Hepatocyte (in vitro differentiated cells): ENCODE data around the gene SYNJ2. TPM values are rescaled to one million over a fixed set of nuclear protein-coding genes. Genes with fewer than 3 reads are reported as not detected.

Experiments
- DNase-seq: peaks from one replicate; pipeline ENCODE4 v3.0.0-alpha.2; 2016; ENCODE audit warnings: low spot score
- H2AFZ ChIP-seq: fragments of 200-600 bp; sonication (generic); 2 replicates; pipeline ENCODE4 v1.6.0; 2016; ENCODE audit warnings: antibody characterized with exemption, mild to moderate bottlenecking
- H3K27ac ChIP-seq: fragments of 200-600 bp; sonication (generic); 2 replicates; pipeline ENCODE4 v1.5.1; 2016; ENCODE audit warnings: mild to moderate bottlenecking
- H3K27me3 ChIP-seq: fragments of 200-600 bp; sonication (generic); 2 replicates; pipeline ENCODE4 v1.6.1; 2016
- H3K36me3 ChIP-seq: fragments of 200-600 bp; sonication (generic); replicated peaks from 2 replicates; pipeline ENCODE4 v1.5.1; 2016; ENCODE audit warnings: low read depth; ENCODE audit not compliant: insufficient read depth
- H3K4me1 ChIP-seq: fragments of 200-600 bp; sonication (generic); 2 replicates; pipeline ENCODE4 v1.5.1; 2016; ENCODE audit warnings: mild to moderate bottlenecking, moderate library complexity; ENCODE audit not compliant: insufficient read depth
- H3K4me2 ChIP-seq: fragments of 200-600 bp; sonication (generic); 2 replicates; pipeline ENCODE4 v1.6.0; 2016
- H3K4me3 ChIP-seq: fragments of 200-600 bp; sonication (generic); 2 replicates; pipeline ENCODE4 v1.5.1; 2016; ENCODE audit warnings: mild to moderate bottlenecking
- H3K79me2 ChIP-seq: fragments of 200-600 bp; sonication (generic); 2 replicates; pipeline ENCODE4 v1.6.0; 2017; ENCODE audit warnings: mild to moderate bottlenecking
- H3K9me2 ChIP-seq: fragments of 200-600 bp; sonication (generic); replicated peaks from 2 replicates; pipeline ENCODE4 v1.6.0; 2017; ENCODE audit warnings: mild to moderate bottlenecking; ENCODE audit not compliant: insufficient read depth
- H3K9me3 ChIP-seq: fragments of 200-600 bp; sonication (generic); 2 replicates; pipeline ENCODE4 v1.5.1; 2016; ENCODE audit warnings: low read depth, mild to moderate bottlenecking
- H4K20me1 ChIP-seq: fragments of 200-600 bp; sonication (generic); 2 replicates; pipeline ENCODE4 v1.6.0; 2016; ENCODE audit warnings: mild to moderate bottlenecking; ENCODE audit not compliant: insufficient read depth, poor library complexity, severe bottlenecking
- EZH2 ChIP-seq: fragments of 200-600 bp; sonication (generic); IDR thresholded peaks from 2 replicates; pipeline ENCODE4 v1.6.1; 2016; ENCODE audit warnings: antibody characterized with exemption, mild to moderate bottlenecking, borderline replicate concordance
- EZH2phosphoT487 ChIP-seq: fragments of 200-600 bp; sonication (generic); IDR thresholded peaks from one replicate; pipeline ENCODE4 v1.6.1; 2018; ENCODE audit warnings: antibody characterized with exemption, mild to moderate bottlenecking, low read depth, moderate library complexity; ENCODE audit not compliant: unreplicated experiment, severe bottlenecking
- WGBS: methylation state at CpG from one replicate; pipeline ENCODE4 v1.1.6; 2016; ENCODE audit warnings: low lambda C conversion rate; ENCODE audit errors: missing lambda C conversion rate; 5-methylcytosine and 5-hydroxymethylcytosine counted together
- polyA plus RNA-seq: library from polyadenylated mRNA; unstranded; fragments of >200 nt; fragmentation: Nextera tagmentation; extraction: Ambion mirVana; gene quantifications from 2 replicates; pipeline ENCODE4 v1.2.1, GENCODE V29; 2016
- total RNA-seq: library from RNA; depleted of rRNA; stranded (reverse); fragments of >200 nt; gene quantifications from 2 replicates; pipeline ENCODE4 v1.2.3, GENCODE V29; 2014
- TF ChIP-seq, protein P1 (sequence below): fragments of 200-600 bp; sonication (generic); IDR thresholded peaks from 2 replicates; pipeline ENCODE4 v1.5.1; 2016; ENCODE audit warnings: antibody characterized with exemption, mild to moderate bottlenecking; ENCODE audit not compliant: poor library complexity

The SYNJ2 gene
- total and polyA plus RNA-seq, 2 experiments from 2014 or later = 15.4 to 21.4 TPM

GRCh38 chr6:158110986-158111385 is 129.3 kb downstream of the SYNJ2 start:
- H3K4me3 ChIP-seq = no peak overlapping the region
- no peak overlapping the region for H3K4me2 ChIP-seq
- no peak overlapping the region for H3K27ac ChIP-seq
- no peaks in the 10 kb centered on the region for H3K36me3 ChIP-seq
- no peaks in the 10 kb centered on the region for H3K79me2 ChIP-seq
- H3K9me2 ChIP-seq = no peaks in the 10 kb centered on the region
- H3K9me3 ChIP-seq = no peaks in the 10 kb centered on the region
- 89% methylated on average over 5 of the region's 5 CpGs for WGBS
- H3K27me3 ChIP-seq = no peaks in the 10 kb centered on the region
- H2AFZ ChIP-seq = no peak overlapping the region
- no peak for DNase-seq
- no peaks in the 10 kb centered on the region for H3K4me1 ChIP-seq
- no peaks in the 10 kb centered on the region for H4K20me1 ChIP-seq
- TF ChIP-seq EZH2phosphoT487 (no peak), EZH2 (no peak)
- TF ChIP-seq, protein P1, sequence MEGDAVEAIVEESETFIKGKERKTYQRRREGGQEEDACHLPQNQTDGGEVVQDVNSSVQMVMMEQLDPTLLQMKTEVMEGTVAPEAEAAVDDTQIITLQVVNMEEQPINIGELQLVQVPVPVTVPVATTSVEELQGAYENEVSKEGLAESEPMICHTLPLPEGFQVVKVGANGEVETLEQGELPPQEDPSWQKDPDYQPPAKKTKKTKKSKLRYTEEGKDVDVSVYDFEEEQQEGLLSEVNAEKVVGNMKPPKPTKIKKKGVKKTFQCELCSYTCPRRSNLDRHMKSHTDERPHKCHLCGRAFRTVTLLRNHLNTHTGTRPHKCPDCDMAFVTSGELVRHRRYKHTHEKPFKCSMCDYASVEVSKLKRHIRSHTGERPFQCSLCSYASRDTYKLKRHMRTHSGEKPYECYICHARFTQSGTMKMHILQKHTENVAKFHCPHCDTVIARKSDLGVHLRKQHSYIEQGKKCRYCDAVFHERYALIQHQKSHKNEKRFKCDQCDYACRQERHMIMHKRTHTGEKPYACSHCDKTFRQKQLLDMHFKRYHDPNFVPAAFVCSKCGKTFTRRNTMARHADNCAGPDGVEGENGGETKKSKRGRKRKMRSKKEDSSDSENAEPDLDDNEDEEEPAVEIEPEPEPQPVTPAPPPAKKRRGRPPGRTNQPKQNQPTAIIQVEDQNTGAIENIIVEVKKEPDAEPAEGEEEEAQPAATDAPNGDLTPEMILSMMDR = no peak

GRCh38 chr6:158111987-158112386 is 130.3 kb downstream of the SYNJ2 start:
- H3K9me3 ChIP-seq = no peaks in the 10 kb centered on the region
- H4K20me1 ChIP-seq = no peaks in the 10 kb centered on the region
- H3K4me1 ChIP-seq = no peaks in the 10 kb centered on the region
- TF ChIP-seq, protein P1 = no peak
- no peak for TF ChIP-seq EZH2
- TF ChIP-seq EZH2phosphoT487 = no peak
- no peak overlapping the region for H3K4me3 ChIP-seq
- no peak overlapping the region for H3K27ac ChIP-seq
- no peaks in the 10 kb centered on the region for H3K9me2 ChIP-seq
- 97% methylated on average over 5 of the region's 5 CpGs for WGBS
- H3K36me3 ChIP-seq = no peaks in the 10 kb centered on the region
- H3K79me2 ChIP-seq = no peaks in the 10 kb centered on the region
- H3K4me2 ChIP-seq = no peak overlapping the region
- no peak overlapping the region for H2AFZ ChIP-seq
- no peaks in the 10 kb centered on the region for H3K27me3 ChIP-seq
- DNase-seq = no peak

- H2AFZ ChIP-seq = no peak overlapping the region
- no peak overlapping the region for H3K4me2 ChIP-seq
- H3K36me3 ChIP-seq = no peaks in the 10 kb centered on the region
- no peak overlapping the region for H3K4me3 ChIP-seq
- no peaks in the 10 kb centered on the region for H3K4me1 ChIP-seq
- H3K27me3 ChIP-seq = no peaks in the 10 kb centered on the region
- no peak for DNase-seq
- no peak overlapping the region for H3K27ac ChIP-seq
- H3K79me2 ChIP-seq = no peaks in the 10 kb centered on the region
- H3K9me2 ChIP-seq = no peaks in the 10 kb centered on the region
- no peaks in the 10 kb centered on the region for H3K9me3 ChIP-seq
- no peaks in the 10 kb centered on the region for H4K20me1 ChIP-seq
- TF ChIP-seq, protein P1 = no peak
- TF ChIP-seq EZH2 (no peak), EZH2phosphoT487 (no peak)
Measured at GRCh38 chr6:158113802-158114201, 132.1 kb downstream of the SYNJ2 start.

DNA sequence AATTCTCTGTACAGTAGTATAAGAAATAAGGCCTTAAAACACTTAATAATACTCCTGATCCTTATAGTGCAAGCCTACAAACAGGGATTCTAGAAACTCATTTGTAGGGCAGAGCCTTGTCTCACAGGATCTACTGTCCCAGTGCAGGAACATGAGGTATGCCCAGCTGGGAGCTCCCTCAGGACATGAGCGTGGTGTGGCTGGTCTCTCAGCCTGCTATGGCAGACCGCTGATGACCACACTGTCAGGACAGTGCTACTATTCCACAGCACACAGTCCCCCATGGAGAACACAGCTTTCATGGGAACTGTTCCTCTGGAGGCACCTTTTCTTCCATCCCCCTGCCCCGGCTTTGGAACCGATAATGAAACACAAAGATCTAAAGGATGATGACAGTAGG is 133.4 kb downstream of the SYNJ2 start:
- no peak overlapping the region for H3K4me2 ChIP-seq
- H3K27me3 ChIP-seq = no peaks in the 10 kb centered on the region
- H3K4me3 ChIP-seq = no peak overlapping the region
- no peaks in the 10 kb centered on the region for H3K79me2 ChIP-seq
- no peak overlapping the region for H3K27ac ChIP-seq
- no peaks in the 10 kb centered on the region for H3K36me3 ChIP-seq
- no peaks in the 10 kb centered on the region for H3K9me3 ChIP-seq
- WGBS = 93% methylated on average over 4 of the region's 4 CpGs
- no peaks in the 10 kb centered on the region for H3K9me2 ChIP-seq
- no peaks in the 10 kb centered on the region for H4K20me1 ChIP-seq
- H3K4me1 ChIP-seq = no peaks in the 10 kb centered on the region
- no peak for DNase-seq
- H2AFZ ChIP-seq = no peak overlapping the region
- TF ChIP-seq, protein P1 = no peak
- TF ChIP-seq EZH2 (no peak), EZH2phosphoT487 (no peak)
